ENCODE results near the gene LCAT.

The LCAT gene

DNA sequence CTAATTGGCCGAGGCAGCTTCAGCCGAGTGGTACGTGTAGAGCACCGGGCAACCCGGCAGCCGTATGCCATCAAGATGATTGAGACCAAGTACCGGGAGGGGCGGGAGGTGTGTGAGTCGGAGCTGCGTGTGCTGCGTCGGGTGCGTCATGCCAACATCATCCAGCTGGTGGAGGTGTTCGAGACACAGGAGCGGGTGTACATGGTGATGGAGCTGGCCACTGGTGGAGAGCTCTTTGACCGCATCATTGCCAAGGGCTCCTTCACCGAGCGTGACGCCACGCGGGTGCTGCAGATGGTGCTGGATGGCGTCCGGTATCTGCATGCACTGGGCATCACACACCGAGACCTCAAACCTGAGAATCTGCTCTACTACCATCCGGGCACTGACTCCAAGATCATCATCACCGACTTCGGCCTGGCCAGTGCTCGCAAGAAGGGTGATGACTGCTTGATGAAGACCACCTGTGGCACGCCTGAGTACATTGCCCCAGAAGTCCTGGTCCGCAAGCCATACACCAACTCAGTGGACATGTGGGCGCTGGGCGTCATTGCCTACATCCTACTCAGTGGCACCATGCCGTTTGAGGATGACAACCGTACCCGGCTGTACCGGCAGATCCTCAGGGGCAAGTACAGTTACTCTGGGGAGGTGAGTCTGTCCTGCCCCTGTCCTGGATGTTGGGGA lies 34.7 kb downstream of the LCAT start:
- DNase-seq: no peak

DNA sequence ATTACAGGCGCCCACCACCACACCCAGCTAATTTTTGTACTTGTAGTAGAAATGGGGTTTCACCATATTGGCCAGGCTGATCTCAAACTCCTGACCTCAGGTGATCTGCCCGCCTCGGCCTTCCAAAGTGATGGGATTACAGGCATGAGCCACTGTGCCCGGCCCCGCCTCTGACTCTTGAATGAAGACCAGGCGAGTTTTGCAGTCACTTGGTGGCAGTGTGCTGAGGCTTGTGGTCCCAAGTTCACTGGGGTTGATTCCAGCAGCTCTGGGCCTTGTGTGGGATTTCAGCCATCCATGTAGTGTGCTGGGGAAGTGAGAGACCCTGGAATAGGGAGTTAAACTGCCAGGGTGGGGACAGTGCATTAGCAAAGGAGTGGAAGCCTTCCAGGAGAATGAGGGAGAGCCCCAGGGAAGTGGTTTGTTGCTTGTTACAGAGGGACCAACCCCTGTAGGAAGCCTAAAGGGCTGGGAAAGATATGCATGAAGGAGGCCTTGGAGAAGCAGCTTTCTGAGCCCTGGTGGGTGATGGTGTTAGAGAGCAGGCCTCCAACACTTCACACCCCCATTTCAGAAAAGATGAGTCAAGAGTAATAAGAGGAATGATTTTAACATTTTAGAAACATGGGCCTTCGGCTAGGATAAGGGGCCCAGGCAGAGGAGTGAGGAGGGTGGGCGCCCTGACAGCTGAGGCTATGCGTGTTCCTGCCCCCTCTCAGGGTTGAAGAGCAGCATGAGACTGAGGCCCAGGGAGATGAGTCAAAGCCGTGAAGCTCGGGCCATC lies 36.3 kb downstream of the LCAT start:
- no peak for DNase-seq

DNA sequence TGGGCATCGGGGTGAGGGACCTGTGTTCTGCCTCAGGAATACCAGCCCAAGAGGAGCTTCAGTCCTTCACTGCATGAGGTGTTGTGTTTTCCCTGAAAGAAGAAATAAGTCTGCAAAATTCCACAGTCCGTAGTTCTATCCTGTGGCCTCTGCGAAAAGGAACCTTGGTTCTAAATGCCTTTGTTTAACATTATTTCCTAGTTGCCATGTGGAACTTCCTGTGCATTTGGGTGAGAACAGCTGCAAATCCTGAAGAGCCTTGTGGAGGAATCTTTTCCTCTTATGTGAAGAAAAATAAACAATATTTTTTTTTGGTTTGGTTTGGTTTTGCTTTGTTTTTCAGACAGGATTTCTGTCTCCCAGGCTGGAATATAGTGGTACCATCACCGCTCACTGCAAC lies 41.1 kb downstream of the LCAT start:
- DNase-seq: no peak

DNA sequence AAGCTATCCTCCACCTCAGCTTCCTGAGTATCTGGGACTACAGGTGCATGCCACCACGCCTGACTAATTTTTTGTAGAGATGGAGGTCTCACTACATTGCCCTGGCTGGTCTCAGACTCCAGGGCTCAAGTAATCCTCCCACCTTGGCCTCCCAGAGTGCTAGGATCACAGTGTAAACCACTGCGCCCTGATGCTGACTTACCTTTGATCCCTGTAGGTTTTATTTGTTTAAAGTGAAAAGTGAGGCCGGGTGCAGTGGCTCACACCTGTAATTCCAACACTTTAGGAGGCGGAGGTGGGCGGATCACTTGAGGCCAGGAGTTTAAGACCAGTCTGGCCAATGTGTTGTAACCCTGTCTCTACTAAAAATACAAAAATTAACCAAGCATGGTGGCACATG lies 42.2 kb downstream of the LCAT start:
- DNase-seq: no peak

DNA sequence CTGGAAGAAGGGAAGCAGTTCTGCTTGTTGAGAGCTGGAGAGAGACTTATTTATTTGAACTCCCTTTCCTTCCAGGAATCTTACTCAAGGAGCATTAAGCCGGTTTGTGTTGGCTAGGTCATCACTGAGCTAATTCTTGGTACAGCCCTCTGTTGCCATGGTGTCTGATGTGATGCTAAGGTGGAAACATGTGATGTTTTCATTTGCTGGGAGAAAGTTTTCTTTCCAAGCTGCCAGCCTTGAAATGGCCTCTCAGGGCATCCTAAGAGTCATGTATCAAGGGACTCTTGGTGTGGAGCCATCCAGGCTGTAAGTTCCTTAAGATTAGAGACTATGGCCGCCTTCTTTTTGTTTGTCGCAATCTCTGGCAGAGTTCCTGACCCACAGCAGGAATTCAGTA lies 46.7 kb downstream of the LCAT start:
- no peak for DNase-seq

DNA sequence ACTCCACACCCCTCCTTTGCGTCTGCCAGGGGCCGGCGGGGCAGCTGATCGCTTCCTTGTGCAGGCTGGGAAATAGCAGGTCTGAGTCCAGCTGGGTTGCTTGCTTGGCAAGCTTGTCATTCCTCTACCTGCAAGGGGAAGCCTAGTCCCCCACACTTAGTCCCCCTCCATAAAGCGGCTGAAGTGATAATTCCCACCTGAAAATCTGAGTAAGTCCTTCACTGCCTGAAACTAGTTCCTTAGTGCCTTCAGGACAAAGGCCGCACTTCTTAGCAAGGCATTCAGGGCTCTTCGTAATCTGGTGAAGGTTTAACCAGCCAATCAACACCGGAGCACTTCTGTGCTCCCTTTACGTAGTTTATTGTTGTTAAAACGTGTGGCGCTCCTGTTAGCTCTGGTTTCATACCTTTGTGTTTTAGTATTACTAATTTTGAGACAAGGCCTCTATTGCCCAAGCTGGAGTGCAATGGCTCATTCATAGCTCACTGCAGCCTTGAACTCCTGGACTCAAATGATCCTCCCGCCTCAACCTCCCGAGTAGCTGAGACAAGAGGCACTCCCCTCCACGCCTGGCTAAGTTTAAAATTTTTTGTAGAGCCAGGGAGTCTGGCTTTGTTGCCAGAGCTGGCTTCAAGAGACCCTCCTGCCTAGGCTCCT lies 50.0 kb downstream of the LCAT start:
- DNase-seq: no peak

DNA sequence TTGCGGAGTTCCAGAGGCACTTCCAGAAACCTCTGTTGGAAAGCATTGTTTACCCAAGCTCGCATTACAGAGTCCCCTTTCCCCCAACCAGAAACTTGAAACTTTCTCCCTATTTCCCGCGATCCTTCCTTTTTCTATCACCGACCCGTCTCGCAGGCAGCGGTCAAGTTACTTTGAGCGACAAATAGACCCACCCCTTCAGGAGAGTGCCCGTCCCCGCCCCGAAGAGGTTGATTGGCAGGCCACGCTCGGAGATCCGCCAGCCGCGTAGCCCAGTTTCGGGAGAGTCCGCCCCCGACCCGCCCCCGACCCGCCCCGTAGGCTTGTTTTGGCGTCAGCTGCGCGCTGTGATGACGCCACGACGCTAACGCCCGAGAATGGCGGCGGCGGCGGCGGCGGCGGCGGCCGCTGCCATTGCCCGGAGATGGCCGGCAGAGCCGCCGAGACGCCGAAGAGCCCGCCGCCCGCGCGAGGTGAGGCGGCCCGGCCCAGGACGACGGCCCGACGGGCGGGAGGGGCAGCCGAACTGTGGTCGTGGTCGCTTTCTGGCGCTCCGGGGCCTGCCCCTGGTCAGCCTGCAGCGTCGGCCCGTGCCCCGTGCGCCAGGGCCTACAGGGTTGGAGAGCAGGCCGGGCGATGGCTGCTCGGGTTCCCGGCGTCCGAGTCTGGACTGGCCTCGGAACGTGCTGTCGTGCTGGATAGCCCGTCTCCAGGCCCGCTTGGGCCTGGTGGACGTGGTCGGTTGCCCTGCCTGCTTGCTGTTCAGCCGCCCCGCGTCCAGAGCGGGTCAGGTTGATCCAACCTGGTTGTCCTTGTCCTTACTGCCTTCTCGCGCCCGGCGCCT lies 50.8 kb downstream of the LCAT start, which contains the start of gene PSKH1:
PSKH1 (plus strand) TSS at position 356 of the 844 bp plus-strand sequence. CDS start 15,496 bp downstream, outside the sequence.
- DNase-seq: peak; percentile 91 to 93

DNA sequence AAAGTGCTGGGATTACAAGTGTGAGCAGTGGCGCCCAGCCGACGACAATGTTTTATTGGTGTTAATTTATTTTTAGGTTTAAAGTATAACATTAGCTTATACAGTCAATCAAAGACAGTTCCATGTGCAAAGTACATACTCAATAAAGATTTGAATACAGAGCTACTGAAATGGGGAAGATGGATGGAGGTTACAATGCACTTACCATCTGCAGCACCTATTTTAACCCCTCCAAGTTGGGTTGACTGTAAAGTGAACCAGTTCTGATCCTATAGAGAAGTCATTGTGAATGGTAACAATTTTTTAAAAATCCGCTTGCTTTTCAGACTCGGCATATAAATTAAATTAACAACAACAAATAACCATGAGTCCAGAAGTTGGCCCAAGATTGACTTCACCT lies 51.5 kb downstream of the LCAT start:
- no peak for DNase-seq

Measured in activated CD4-positive, alpha-beta T cell treated with anti-CD3 and anti-CD28 coated beads for 4 hours (primary cell).